ENCODE data around the gene KHDC1L.

DNA sequence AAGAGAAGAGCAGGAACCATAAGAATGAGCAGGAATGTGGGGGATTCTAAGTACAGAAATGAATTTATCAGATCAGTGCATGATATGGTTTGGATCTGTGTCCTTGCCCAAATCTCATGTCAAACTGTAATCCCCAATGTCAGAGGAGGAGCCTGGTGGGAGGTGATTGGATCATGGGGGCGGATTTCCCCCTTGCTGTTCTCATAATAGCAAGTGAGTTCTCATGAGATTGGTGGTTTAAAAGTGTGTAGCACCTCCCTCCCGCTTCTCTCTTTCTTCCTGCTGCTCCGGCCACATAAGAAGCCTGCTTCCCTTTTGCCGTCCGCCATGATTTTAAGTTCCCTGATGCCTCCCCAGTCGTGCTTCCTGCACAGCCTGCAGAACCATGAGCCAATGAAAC lies 49.2 kb downstream of the KHDC1L start:
- TF ChIP-seq, protein P1, sequence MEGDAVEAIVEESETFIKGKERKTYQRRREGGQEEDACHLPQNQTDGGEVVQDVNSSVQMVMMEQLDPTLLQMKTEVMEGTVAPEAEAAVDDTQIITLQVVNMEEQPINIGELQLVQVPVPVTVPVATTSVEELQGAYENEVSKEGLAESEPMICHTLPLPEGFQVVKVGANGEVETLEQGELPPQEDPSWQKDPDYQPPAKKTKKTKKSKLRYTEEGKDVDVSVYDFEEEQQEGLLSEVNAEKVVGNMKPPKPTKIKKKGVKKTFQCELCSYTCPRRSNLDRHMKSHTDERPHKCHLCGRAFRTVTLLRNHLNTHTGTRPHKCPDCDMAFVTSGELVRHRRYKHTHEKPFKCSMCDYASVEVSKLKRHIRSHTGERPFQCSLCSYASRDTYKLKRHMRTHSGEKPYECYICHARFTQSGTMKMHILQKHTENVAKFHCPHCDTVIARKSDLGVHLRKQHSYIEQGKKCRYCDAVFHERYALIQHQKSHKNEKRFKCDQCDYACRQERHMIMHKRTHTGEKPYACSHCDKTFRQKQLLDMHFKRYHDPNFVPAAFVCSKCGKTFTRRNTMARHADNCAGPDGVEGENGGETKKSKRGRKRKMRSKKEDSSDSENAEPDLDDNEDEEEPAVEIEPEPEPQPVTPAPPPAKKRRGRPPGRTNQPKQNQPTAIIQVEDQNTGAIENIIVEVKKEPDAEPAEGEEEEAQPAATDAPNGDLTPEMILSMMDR (IDR thresholded peaks at IDR 0.05; ENCODE audit: low read depth, low read length, missing input control) = no peak
- TF ChIP-seq, protein P2, sequence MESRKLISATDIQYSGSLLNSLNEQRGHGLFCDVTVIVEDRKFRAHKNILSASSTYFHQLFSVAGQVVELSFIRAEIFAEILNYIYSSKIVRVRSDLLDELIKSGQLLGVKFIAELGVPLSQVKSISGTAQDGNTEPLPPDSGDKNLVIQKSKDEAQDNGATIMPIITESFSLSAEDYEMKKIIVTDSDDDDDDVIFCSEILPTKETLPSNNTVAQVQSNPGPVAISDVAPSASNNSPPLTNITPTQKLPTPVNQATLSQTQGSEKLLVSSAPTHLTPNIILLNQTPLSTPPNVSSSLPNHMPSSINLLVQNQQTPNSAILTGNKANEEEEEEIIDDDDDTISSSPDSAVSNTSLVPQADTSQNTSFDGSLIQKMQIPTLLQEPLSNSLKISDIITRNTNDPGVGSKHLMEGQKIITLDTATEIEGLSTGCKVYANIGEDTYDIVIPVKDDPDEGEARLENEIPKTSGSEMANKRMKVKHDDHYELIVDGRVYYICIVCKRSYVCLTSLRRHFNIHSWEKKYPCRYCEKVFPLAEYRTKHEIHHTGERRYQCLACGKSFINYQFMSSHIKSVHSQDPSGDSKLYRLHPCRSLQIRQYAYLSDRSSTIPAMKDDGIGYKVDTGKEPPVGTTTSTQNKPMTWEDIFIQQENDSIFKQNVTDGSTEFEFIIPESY (IDR thresholded peaks at IDR 0.05) = no peak
- TF ChIP-seq, protein P3, sequence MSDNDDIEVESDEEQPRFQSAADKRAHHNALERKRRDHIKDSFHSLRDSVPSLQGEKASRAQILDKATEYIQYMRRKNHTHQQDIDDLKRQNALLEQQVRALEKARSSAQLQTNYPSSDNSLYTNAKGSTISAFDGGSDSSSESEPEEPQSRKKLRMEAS (IDR thresholded peaks at IDR 0.05) = no peak
- no peak for TF ChIP-seq RAD21 (IDR thresholded peaks at IDR 0.05)
- no peak for TF ChIP-seq TAF1 (conservative IDR thresholded peaks at IDR 0.05)
- TF ChIP-seq GABPA (IDR thresholded peaks at IDR 0.05 in 1 of 2, conservative IDR thresholded peaks at IDR 0.05 in 1 of 2) = no peak
- no peak for TF ChIP-seq FOXA1 (IDR thresholded peaks at IDR 0.05)
- TF ChIP-seq, protein P4, sequence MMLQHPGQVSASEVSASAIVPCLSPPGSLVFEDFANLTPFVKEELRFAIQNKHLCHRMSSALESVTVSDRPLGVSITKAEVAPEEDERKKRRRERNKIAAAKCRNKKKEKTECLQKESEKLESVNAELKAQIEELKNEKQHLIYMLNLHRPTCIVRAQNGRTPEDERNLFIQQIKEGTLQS (IDR thresholded peaks at IDR 0.05) = no peak

All from liver (tissue), 3 donors.